Neuronal stem cell (in vitro differentiated cells): Measurements from ENCODE around the gene HOXA13.
A peak's percentile ranks its signal among the peaks of the same experiment; 100 is the strongest.

Experiments used
- DNase-seq: peaks from one replicate; pipeline ENCODE4 v3.0.0-alpha.2; 2013; ENCODE audit warnings: low spot score
- H2AFZ ChIP-seq: one replicate; pipeline ENCODE4 v1.6.1; 2013; ENCODE audit warnings: mild to moderate bottlenecking, low read length, inconsistent platforms
- H2AK5ac ChIP-seq: 2 replicates; pipeline ENCODE4 v1.6.1; 2013; ENCODE audit warnings: low read depth, mild to moderate bottlenecking, inconsistent platforms, low read length, moderate library complexity, mixed read lengths
- H2BK120ac ChIP-seq: 2 replicates; pipeline ENCODE4 v1.6.1; 2013; ENCODE audit warnings: low read depth, mild to moderate bottlenecking, inconsistent platforms, low read length, moderate library complexity, mixed read lengths
- H2BK12ac ChIP-seq: one replicate; pipeline ENCODE4 v1.6.1; 2013; ENCODE audit warnings: low read length, inconsistent platforms
- H2BK15ac ChIP-seq: 2 replicates; pipeline ENCODE4 v1.6.1; 2013; ENCODE audit warnings: mild to moderate bottlenecking, low read length, inconsistent platforms, mixed read lengths
- H2BK5ac ChIP-seq: one replicate; pipeline ENCODE4 v1.6.1; 2013; ENCODE audit warnings: inconsistent platforms, mild to moderate bottlenecking, low read length, moderate library complexity
- H3K14ac ChIP-seq: one replicate; pipeline ENCODE4 v1.6.1; 2013; ENCODE audit warnings: low read length, inconsistent platforms
- H3K18ac ChIP-seq: 2 replicates; pipeline ENCODE4 v1.6.1; 2013; ENCODE audit warnings: low read length, inconsistent platforms
- H3K23ac ChIP-seq: 2 replicates; pipeline ENCODE4 v1.6.1; 2013; ENCODE audit warnings: low read depth, mild to moderate bottlenecking, mixed read lengths, low read length, inconsistent platforms; ENCODE audit not compliant: poor library complexity
- H3K27ac ChIP-seq: replicated peaks from 3 replicates; pipeline ENCODE4 v1.5.1; 2013; ENCODE audit warnings: low read length, inconsistent platforms
- H3K27me3 ChIP-seq, 3 experiments: 2 replicates each; pipeline ENCODE4 v1.6.1; 2013; ENCODE audit warnings: low read length in 3 of 3, mild to moderate bottlenecking in 2 of 3, inconsistent platforms in 1 of 3, low read depth in 1 of 3, mixed read lengths in 1 of 3, moderate library complexity in 1 of 3; ENCODE audit not compliant: control insufficient read depth in 3 of 3, insufficient read depth in 3 of 3
- H3K36me3 ChIP-seq, 2 donors: replicated peaks in 1 of 2; 2 replicates each; pipeline ENCODE4 v1.6.1; 2013; ENCODE audit warnings: low read length in 2 of 2; ENCODE audit not compliant: control insufficient read depth in 2 of 2, insufficient read depth in 2 of 2
- H3K4ac ChIP-seq: 2 replicates; pipeline ENCODE4 v1.6.1; 2013; ENCODE audit warnings: inconsistent platforms, mild to moderate bottlenecking, low read length, moderate library complexity
- H3K4me1 ChIP-seq, 2 donors: 1 replicate in 1 of 2; 2 replicates in 1 of 2; pipeline ENCODE4 v1.6.1; 2013; ENCODE audit warnings: low read length in 2 of 2, low read depth in 1 of 2; ENCODE audit not compliant: control insufficient read depth in 2 of 2, insufficient read depth in 1 of 2
- H3K4me2 ChIP-seq: one replicate; pipeline ENCODE4 v1.6.1; 2013; ENCODE audit warnings: mild to moderate bottlenecking, low read length, inconsistent platforms; ENCODE audit not compliant: insufficient read depth, poor library complexity, severe bottlenecking
- H3K4me3 ChIP-seq, 2 donors: 2 replicates each; pipeline ENCODE4 v1.5.1; 2013; ENCODE audit warnings: low read length in 2 of 2, mild to moderate bottlenecking in 2 of 2, inconsistent platforms in 1 of 2, moderate library complexity in 1 of 2
- H3K79me1 ChIP-seq: one replicate; pipeline ENCODE4 v1.6.1; 2013; ENCODE audit warnings: low read depth, mild to moderate bottlenecking, inconsistent platforms, low read length, moderate library complexity
- H3K9ac ChIP-seq: one replicate; pipeline ENCODE4 v1.6.1; 2013; ENCODE audit warnings: mild to moderate bottlenecking, low read depth, low read length, inconsistent platforms; ENCODE audit not compliant: poor library complexity
- H3K9me3 ChIP-seq, 2 donors: replicated peaks in 1 of 2; 2 replicates each; pipeline versions ENCODE3 to v1.6.1; 2013; ENCODE audit warnings: low read length in 2 of 2, mild to moderate bottlenecking in 2 of 2, inconsistent platforms in 1 of 2, low read depth in 1 of 2, mixed read lengths in 1 of 2, moderate library complexity in 1 of 2; ENCODE audit not compliant: control insufficient read depth in 2 of 2, insufficient read depth in 1 of 2
- H4K8ac ChIP-seq: one replicate; pipeline ENCODE4 v1.6.1; 2013; ENCODE audit warnings: low read depth, mild to moderate bottlenecking, inconsistent platforms, low read length, moderate library complexity
- H4K91ac ChIP-seq: one replicate; pipeline ENCODE4 v1.6.1; 2013; ENCODE audit warnings: low read length, low read depth, mild to moderate bottlenecking, inconsistent platforms; ENCODE audit not compliant: poor library complexity
- WGBS, 2 donors: extraction: QIAGEN DNeasy Blood & Tissue Kit; methylation state at CpG; one replicate each; pipeline ENCODE4 v1.1.7; 2013; ENCODE audit warnings: missing lambda C conversion rate in 2 of 2, mixed read lengths in 1 of 2; ENCODE audit not compliant: insufficient read length in 2 of 2, insufficient replicate concordance in 1 of 2; ENCODE audit errors: extremely low coverage in 2 of 2; 5-methylcytosine and 5-hydroxymethylcytosine counted together

The HOXA13 gene

DNA sequence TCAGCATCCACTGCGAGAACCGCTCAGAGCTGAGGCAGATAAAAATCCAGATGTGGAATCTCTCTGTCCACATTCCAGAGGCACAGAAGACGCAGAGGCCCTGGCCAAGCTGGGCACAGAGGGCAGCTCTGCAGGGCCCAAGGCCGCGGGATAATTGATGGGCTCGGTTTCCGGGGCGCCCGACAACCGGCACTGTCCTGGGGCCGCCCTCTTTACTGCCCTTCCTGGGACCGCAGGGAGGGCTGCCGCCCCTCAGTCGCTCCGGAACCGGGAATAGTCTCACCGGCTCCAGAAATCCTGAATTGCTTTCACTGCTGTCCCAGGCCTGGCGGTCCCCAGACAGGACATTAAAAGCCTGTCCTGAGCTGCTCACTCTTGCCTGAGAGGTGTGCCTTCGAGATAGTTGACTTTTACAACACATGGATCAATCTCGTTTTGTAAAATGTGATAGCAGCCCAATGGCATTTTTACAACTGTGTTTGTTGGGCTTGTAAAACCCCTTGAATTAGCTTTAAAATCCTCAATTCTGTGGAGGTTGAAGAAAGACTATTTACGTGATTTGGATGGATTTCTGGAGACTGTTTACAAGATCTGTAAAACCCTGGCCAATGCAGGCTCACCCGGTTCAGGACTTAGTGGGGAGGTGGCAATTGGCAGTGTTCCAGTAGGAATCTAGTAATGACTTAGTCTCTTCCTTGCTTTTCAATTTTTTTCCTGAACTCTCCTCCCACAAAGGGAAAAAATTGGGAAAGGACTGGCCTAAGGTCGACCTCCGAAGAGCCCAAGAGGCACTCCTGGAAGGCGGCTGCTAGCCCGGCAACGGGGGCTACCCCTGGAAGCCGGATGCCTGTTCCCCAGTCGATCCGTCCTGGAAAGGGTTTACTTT lies 50.9 kb downstream of the HOXA13 start:
- WGBS, 2 donors = no CpG with 5 or more reads among the region's 30 CpGs
- Histone ChIP-seq H2BK15ac (no peak overlapping the region), H3K27ac (no peak overlapping the region)

DNA sequence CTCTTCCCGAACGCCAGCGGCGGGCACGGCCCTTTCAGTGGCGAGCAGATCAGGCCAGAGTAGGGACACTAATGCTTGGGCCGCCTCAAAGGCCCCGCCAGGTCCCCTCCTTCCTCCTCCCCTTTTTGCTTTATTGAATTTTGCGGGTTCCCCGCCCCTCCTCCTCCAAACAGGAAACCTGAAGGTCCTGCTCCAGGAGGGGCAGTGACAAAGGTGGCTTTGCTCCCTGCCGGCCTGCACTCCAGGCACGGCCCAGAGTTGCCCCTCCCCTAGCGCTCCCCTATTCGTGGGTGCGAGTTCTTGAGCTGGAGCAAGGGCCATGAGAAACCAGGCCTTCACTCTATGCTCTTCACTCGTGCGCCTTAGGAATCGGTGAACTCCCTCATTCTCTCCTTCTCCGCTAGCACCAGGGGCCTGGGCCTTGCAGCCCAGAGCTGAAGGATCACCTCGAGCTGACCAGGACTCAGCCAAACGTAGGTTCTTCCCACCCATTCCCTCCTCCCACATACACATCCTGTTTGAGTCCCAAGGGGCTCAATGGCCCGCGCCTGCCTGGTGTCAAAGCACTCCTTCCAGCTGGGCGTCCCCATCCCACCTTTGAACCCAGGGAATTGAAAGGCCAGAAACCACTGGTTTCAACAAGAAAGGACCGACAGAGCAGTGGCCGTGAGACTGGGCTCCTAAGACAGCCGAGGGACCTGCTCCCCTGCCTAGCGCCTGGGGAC lies 51.7 kb downstream of the HOXA13 start:
- Histone ChIP-seq H3K18ac (no peak overlapping the region), H2AFZ (no peak overlapping the region), H2BK15ac (no peak overlapping the region), H3K79me1 (no peaks in the 10 kb centered on the region), H2AK5ac (no peak overlapping the region), H3K9me3 (peaks cover 3 to 32% of the 10 kb centered on the region in 2 donors), H4K91ac (no peak overlapping the region), H2BK120ac (no peak overlapping the region), H3K9ac (no peak overlapping the region), H3K4me3 (no peak overlapping the region), H4K8ac (peak overlapping the region; percentile 1), H3K4me1 (no peaks in the 10 kb centered on the region), H2BK12ac (no peak overlapping the region), H2BK5ac (no peak overlapping the region), H3K27ac (no peak overlapping the region), H3K27me3 (peaks cover 72 to 99% (median 99%) of the 10 kb centered on the region in 3 experiments), H3K14ac (peak overlapping the region; percentile 27), H3K4me2 (no peak overlapping the region), H3K36me3 (no peaks in the 10 kb centered on the region), H3K23ac (no peak overlapping the region), H3K4ac (no peak overlapping the region)
- DNase-seq = no peak
- WGBS, 2 donors = no CpG with 5 or more reads among the region's 28 CpGs

More for the DNA sequence above, 50.9 kb downstream of the HOXA13 start:
- Histone ChIP-seq H3K36me3 (no peaks in the 10 kb centered on the region), H2BK120ac (no peak overlapping the region), H3K18ac (no peak overlapping the region), H2BK12ac (no peak overlapping the region), H3K4ac (no peak overlapping the region), H3K79me1 (no peaks in the 10 kb centered on the region), H3K9ac (no peak overlapping the region), H3K4me2 (no peak overlapping the region), H4K8ac (peak overlapping the region; percentile 1), H3K4me3 (no peak overlapping the region), H3K27me3 (peaks cover 75 to 99% (median 99%) of the 10 kb centered on the region in 3 experiments), H2AFZ (no peak overlapping the region), H3K14ac (peak overlapping the region; percentile 27), H4K91ac (no peak overlapping the region), H3K9me3 (peaks cover 3 to 34% of the 10 kb centered on the region in 2 donors), H2AK5ac (no peak overlapping the region), H2BK5ac (no peak overlapping the region), H3K23ac (no peak overlapping the region), H3K4me1 (no peaks in the 10 kb centered on the region)
- no peak for DNase-seq

DNA sequence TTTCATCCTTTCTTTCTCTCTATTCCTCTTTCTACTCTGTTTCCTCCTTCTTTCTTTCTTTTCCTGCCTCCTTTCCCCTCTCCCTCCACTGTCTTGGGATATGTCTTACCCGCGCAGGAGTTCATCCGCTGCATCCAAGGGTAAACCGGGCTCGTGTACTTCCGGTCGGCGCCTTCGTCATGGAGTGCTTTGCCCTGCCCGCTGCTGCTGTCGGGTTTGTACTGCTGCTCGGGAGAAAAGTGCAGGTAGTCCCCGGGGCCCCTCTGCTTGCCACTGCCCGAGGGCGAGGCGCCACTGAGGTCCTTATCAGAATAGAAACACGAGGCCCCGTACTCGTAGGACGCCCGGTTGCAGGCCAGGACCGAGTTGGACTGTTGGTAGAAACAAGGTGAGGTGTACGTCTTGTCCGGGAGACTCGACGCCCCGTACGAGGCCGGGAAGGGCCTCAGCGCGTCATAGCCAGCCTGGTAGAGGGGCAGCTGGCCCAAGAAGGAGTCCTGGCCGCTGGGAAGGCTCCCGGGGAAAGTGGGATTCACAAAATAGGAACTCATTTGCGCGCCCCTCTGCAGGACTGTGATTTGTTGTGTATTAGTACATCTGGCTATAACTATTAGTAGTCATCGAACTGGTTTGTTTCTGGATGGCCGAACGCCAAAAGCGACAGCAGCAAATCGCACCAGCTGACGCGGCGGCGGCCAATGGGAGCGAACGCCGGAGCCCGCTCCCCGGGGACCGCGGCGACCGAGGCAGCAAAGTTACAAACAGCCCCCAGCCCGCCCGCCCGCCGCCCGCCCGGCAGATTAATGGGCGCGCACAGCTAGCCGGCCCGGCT lies 52.5 kb downstream of the HOXA13 start, which contains the start of gene HOXA6:
Gene HOXA6, minus strand, starts transcription at position 576 of the 832 bp plus-strand sequence. Its CDS starts 25 bp downstream, at position 551.
- H3K36me3 ChIP-seq = no peaks in the 10 kb centered on the region
- H3K27me3 ChIP-seq = peaks cover 72 to 99% (median 99%) of the 10 kb centered on the region in 3 experiments

More for the DNA sequence above, 52.5 kb downstream of the HOXA13 start, which contains the start of gene HOXA6:
- H3K79me1 ChIP-seq = no peaks in the 10 kb centered on the region
- no peak within 1 kb of the TSS for H2BK12ac ChIP-seq
- peak within 1 kb of the TSS; percentile 1 for H4K8ac ChIP-seq
- no peak within 1 kb of the TSS for H3K18ac ChIP-seq
- no peaks in the 10 kb centered on the region for H3K4me1 ChIP-seq
- no peak within 1 kb of the TSS for H3K4me3 ChIP-seq
- H2BK15ac ChIP-seq = no peak within 1 kb of the TSS
- no peak for DNase-seq
- H3K4me2 ChIP-seq = no peak within 1 kb of the TSS
- no peak within 1 kb of the TSS for H3K4ac ChIP-seq
- H2BK5ac ChIP-seq = no peak within 1 kb of the TSS
- H3K23ac ChIP-seq = no peak within 1 kb of the TSS
- H3K14ac ChIP-seq = peak within 1 kb of the TSS; percentile 44
- no peak within 1 kb of the TSS for H2AK5ac ChIP-seq
- H3K9me3 ChIP-seq = peaks cover 3 to 28% of the 10 kb centered on the region in 2 donors
- H3K27ac ChIP-seq = no peak within 1 kb of the TSS
- no peak within 1 kb of the TSS for H3K9ac ChIP-seq
- WGBS, 2 donors = no CpG with 5 or more reads among the region's 63 CpGs
- no peak within 1 kb of the TSS for H2BK120ac ChIP-seq
- no peak within 1 kb of the TSS for H4K91ac ChIP-seq
- H2AFZ ChIP-seq = peak within 1 kb of the TSS; percentile 66
